Neural progenitor cell (in vitro differentiated cells): ENCODE measurements around the gene ARSH.
"Not testable (repeated sequence)": the region's sequence is repeated elsewhere in the genome, so short reads cannot be mapped to it uniquely, and the experiment has no call there.

Experiments
- CTCF ChIP-seq: fragments of 200-600 bp; sonication (generic); IDR thresholded peaks from 2 replicates; pipeline ENCODE4 v1.5.1; 2017; ENCODE audit warnings: antibody characterized with exemption, mild to moderate bottlenecking
- EZH2 ChIP-seq: fragments of 200-600 bp; sonication (generic); IDR thresholded peaks from 2 replicates; pipeline ENCODE4 v1.6.1; 2017; ENCODE audit warnings: antibody characterized with exemption, mild to moderate bottlenecking, moderate library complexity
- EZH2phosphoT487 ChIP-seq: fragments of 200-600 bp; sonication (generic); IDR thresholded peaks from 2 replicates; pipeline ENCODE4 v1.6.1; 2017; ENCODE audit warnings: antibody characterized with exemption

DNA sequence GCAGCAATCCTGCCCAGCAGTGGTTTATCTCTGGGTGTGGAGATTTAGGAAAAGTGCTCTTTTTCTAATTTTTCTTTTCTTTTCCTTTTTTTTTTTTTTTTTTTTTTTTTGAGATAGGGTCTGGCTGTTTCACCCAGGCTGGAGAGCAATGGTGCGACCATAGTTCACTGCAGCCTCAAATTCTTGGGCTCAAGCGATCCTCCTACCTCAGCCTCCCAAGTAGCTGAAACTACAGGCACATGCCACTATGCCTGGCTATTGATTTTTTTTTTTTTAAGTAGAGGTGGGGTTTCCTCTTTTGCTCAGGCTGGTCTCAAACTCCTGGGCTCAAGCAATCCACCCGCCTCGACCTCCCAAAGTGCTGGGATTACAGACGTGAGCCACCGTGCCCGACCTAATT, 42.9 kb upstream of the ARSH start:
- TF ChIP-seq CTCF, EZH2, EZH2phosphoT487: not testable (repeated sequence)
